ENCODE results near the gene GLG1.

- TF ChIP-seq RAD21 (IDR thresholded peaks at IDR 0.05; ENCODE audit: low read depth) (no peak), USF1 (IDR thresholded peaks at IDR 0.05) (no peak), EP300 (IDR thresholded peaks at IDR 0.05; ENCODE audit: borderline replicate concordance) (no peak), EGR1 (IDR thresholded peaks at IDR 0.05) (no peak), TCF12 (IDR thresholded peaks at IDR 0.05; ENCODE audit: low read depth) (no peak)
These were observed 95.0 kb downstream of the GLG1 start for GRCh38 chr16:74511961-74512360.
